C4-2B (cell line): ENCODE results near the gene NXPE4.
"Not testable (repeated sequence)": the region's sequence is repeated elsewhere in the genome, so short reads cannot be mapped to it uniquely, and the experiment has no call there.

Experiments
- H3K27ac ChIP-seq: fragments of 450-650 bp; 2 replicates; pipeline ENCODE4 v1.5.1; 2017
- ZFX ChIP-seq: fragments of 450-650 bp; IDR thresholded peaks from 2 replicates; pipeline ENCODE4 v1.6.1; 2017
- TF ChIP-seq, protein P1 (sequence below): fragments of 450-650 bp; conservative IDR thresholded peaks from 2 replicates; pipeline ENCODE4 v1.5.1; 2017; ENCODE audit warnings: mild to moderate bottlenecking

The NXPE4 gene

DNA sequence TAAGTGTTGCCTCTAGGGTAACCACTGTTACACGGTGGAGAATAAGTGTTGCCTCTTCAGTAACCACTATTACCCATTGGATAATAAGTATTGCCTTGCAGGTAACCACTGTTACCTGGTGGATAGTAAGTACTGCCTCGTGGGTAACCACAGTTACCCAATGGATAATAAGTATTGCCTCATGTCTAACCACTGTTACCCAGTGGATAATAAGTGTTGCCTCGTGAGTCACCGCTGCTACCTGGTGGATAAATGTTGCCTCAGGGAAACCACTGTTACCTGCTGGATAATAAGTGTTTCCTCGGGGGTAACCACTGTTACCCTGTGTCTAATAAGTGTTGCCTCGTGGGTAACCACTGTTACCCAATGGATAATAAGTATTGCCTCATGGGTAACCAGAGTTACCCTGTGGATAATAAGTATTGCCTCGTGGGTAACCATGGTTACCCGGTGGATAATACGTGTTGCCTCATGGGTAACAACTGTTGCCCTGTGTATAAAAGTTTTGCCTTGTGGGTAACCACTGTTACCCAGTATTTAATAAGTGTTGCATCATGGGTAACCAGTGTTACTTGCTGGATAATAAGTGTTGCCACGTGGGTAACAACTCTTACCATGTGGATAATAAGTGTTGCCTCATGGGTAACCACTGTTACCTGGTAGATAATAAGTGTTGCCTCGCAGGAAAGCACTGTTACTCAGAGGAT is 12.3 kb upstream of the NXPE4 start:
- TF ChIP-seq, protein P1, sequence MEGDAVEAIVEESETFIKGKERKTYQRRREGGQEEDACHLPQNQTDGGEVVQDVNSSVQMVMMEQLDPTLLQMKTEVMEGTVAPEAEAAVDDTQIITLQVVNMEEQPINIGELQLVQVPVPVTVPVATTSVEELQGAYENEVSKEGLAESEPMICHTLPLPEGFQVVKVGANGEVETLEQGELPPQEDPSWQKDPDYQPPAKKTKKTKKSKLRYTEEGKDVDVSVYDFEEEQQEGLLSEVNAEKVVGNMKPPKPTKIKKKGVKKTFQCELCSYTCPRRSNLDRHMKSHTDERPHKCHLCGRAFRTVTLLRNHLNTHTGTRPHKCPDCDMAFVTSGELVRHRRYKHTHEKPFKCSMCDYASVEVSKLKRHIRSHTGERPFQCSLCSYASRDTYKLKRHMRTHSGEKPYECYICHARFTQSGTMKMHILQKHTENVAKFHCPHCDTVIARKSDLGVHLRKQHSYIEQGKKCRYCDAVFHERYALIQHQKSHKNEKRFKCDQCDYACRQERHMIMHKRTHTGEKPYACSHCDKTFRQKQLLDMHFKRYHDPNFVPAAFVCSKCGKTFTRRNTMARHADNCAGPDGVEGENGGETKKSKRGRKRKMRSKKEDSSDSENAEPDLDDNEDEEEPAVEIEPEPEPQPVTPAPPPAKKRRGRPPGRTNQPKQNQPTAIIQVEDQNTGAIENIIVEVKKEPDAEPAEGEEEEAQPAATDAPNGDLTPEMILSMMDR = no peak
- TF ChIP-seq ZFX = no peak
- H3K27ac ChIP-seq = no peak overlapping the region

DNA sequence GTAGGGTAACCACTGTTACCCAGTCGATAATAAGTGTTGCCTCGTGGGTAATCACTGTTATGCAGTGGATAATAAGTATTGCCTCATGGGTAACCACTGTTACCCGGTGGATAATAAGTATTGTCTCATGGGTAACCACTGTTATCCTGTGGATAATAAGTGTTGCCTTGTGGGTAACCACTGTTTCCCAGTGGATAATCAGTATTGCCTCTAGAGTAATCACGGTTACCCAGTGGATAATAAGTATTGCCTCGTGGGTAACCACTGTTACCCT is 11.2 kb upstream of the NXPE4 start:
- H3K27ac ChIP-seq = not testable (repeated sequence)
- TF ChIP-seq, protein P1 = peak; percentile 13; the same call in 1 of the 2 replicates

- no peak overlapping the region for H3K27ac ChIP-seq
- no peak for TF ChIP-seq ZFX
- TF ChIP-seq, protein P1 = peak; percentile 37
Measured at GRCh38 chr11:114606003-114606801, 10.6 kb upstream of the NXPE4 start.

- TF ChIP-seq, protein P1 = no peak
- TF ChIP-seq ZFX = no peak
- H3K27ac ChIP-seq = no peak overlapping the region
Measured at GRCh38 chr11:114605370-114605769, 9.8 kb upstream of the NXPE4 start.

DNA sequence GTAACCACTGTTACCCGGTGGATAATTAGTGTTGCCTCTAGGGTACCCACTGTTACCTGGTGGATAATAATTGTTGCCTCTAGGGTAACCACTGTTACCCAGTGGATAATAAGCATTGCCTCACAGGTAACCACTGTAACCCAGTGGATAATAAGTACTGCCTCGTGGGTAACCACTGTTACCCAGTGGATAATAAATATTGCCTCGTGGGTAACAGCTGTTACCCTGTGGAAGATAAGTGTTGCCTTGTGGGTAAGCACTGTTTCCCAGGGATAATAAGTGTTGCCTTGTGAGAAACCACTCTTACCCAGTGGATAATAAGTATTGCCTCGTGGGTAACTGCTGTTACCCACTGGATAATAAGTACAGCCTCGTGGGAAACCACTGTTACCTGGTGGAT is 9.3 kb upstream of the NXPE4 start:
- H3K27ac ChIP-seq = no peak overlapping the region
- TF ChIP-seq ZFX = no peak
- TF ChIP-seq, protein P1 = no peak

- no peak for TF ChIP-seq ZFX
- TF ChIP-seq, protein P1 = no peak
- H3K27ac ChIP-seq = no peak overlapping the region
Measured at GRCh38 chr11:114604179-114604813, 8.7 kb upstream of the NXPE4 start.

GRCh38 chr11:114603151-114603550 is 7.6 kb upstream of the NXPE4 start:
- H3K27ac ChIP-seq = not testable (repeated sequence)
